ENCODE results near the gene PYY.

The PYY gene

GRCh38 chr17:43914451-43914850 lies 39.3 kb downstream of the PYY start:
- DNase-seq: no peak

- DNase-seq: no peak
Observed at GRCh38 chr17:43913584-43913983, 40.2 kb downstream of the PYY start.

- DNase-seq: no peak
Observed at GRCh38 chr17:43912635-43913304, 41.0 kb downstream of the PYY start.

- no peak for DNase-seq
Observed at GRCh38 chr17:43911904-43912303, 41.8 kb downstream of the PYY start.

GRCh38 chr17:43909537-43910231 lies 44.1 kb downstream of the PYY start:
- no peak for DNase-seq

- peak; percentile 74 for DNase-seq
Observed at GRCh38 chr17:43907998-43908721, 45.6 kb downstream of the PYY start.

- peak; percentile 71 for DNase-seq
Observed at GRCh38 chr17:43907425-43907981, 46.2 kb downstream of the PYY start, which contains the start of gene MPP2. Gene MPP2, minus strand, starts transcription at chr17:43907536. Its CDS starts 3,076 bp downstream, at chr17:43904460.

GRCh38 chr17:43906951-43907424 lies 46.8 kb downstream of the PYY start:
- no peak for DNase-seq

GRCh38 chr17:43905985-43906852 lies 47.5 kb downstream of the PYY start:
- DNase-seq: peak; percentile 61

- DNase-seq: no peak
Observed at GRCh38 chr17:43905400-43905984, 48.2 kb downstream of the PYY start.

All from fibroblast of skin of right quadriceps (primary cell).